Parathyroid adenoma (tissue), 2 donors: Measurements from ENCODE around the gene MIX23.
A peak's percentile ranks its signal among the peaks of the same experiment; 100 is the strongest.

Experiments used
- H2AFZ ChIP-seq: fragments of 300-600 bp; sonication (generic); one replicate; pipeline ENCODE4 v1.7.0; 2017; ENCODE audit warnings: antibody characterized with exemption, mild to moderate bottlenecking
- H3K27ac ChIP-seq: fragments of 300-600 bp; sonication (generic); one replicate; pipeline ENCODE4 v1.7.0; 2017
- H3K27me3 ChIP-seq: fragments of 300-600 bp; sonication (generic); one replicate; pipeline ENCODE4 v1.7.0; 2017; ENCODE audit warnings: low read length; ENCODE audit not compliant: control insufficient read depth, insufficient read depth
- H3K36me3 ChIP-seq: fragments of 300-600 bp; sonication (generic); one replicate; pipeline ENCODE4 v1.7.0; 2017; ENCODE audit warnings: low read length; ENCODE audit not compliant: control insufficient read depth, insufficient read depth
- H3K4me1 ChIP-seq: fragments of 300-600 bp; sonication (generic); one replicate; pipeline ENCODE4 v1.7.0; 2017; ENCODE audit warnings: control low read depth
- H3K4me2 ChIP-seq: fragments of 300-600 bp; sonication (generic); one replicate; pipeline ENCODE4 v1.7.0; 2017; ENCODE audit warnings: low read length
- H3K4me3 ChIP-seq: fragments of 300-600 bp; sonication (generic); one replicate; pipeline ENCODE4 v1.7.0; 2017; ENCODE audit warnings: low read depth, low read length
- H3K79me2 ChIP-seq: fragments of 300-600 bp; sonication (generic); one replicate; pipeline ENCODE4 v1.7.0; 2017; ENCODE audit warnings: control low read depth
- H3K9ac ChIP-seq: fragments of 300-600 bp; sonication (generic); one replicate; pipeline ENCODE4 v1.7.0; 2017; ENCODE audit warnings: mild to moderate bottlenecking
- H3K9me3 ChIP-seq: fragments of 300-600 bp; sonication (generic); one replicate; pipeline ENCODE4 v1.7.0; 2017; ENCODE audit warnings: low read length; ENCODE audit not compliant: control insufficient read depth
- CTCF ChIP-seq: fragments of 300-600 bp; sonication (generic); IDR thresholded peaks from one replicate; pipeline ENCODE4 v1.7.0; 2017; ENCODE audit warnings: antibody characterized with exemption, mild to moderate bottlenecking
- donor health status: primary hyperparathyroidism.

MIX23 gene

DNA sequence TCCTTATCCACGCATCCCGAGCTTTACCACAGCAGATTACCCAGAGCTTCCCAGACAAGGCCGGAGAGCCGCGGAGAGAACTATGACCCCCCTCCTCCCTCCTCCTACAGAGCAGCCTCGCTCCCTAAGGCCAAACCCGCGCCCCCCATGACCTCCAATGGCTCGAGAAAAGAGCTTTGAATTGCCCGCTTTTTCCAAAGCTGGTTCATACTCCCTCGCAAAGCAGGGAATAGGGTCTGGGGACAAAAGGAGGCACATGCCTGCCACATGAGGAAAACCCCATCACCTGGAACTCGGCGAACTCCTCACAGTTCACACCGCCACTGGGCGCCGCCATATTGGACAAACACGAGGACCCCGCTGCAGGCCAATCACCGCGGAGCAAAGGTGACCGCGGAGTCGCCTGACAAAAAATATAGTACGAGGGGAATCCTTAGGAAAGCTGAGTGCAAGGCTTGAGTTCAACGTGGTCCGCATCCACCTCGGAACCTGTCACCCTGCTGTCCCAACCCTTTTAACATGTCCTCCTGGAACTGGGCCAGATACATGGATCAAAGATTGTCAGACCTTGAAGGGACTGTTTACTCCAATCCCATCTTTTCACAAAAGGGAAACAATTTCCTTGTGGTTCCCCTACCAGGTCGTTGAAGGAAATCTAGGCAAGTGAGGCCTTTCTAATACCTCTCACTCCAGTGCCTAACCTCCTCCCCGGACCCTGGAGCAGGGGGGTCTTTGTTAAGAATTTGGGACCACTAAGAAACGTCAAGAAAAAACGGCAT is at the start of gene MIX23:
MIX23 (minus strand) TSS at position 344 of the 779 bp plus-strand sequence; CDS start at position 337, 7 bp downstream.
- Histone ChIP-seq H3K4me1 (no peaks in the 10 kb centered on the region), H3K27ac (peak within 1 kb of the TSS; percentile 88), H2AFZ (peak within 1 kb of the TSS; percentile 93), H3K79me2 (peaks cover 15% of the 10 kb centered on the region), H3K4me2 (peak within 1 kb of the TSS; percentile 65), H3K27me3 (no peaks in the 10 kb centered on the region), H3K36me3 (no peaks in the 10 kb centered on the region), H3K9me3 (no peaks in the 10 kb centered on the region), H3K4me3 (peak within 1 kb of the TSS; percentile 66), H3K9ac (peak within 1 kb of the TSS; percentile 73)
- no peak for TF ChIP-seq CTCF

DNA sequence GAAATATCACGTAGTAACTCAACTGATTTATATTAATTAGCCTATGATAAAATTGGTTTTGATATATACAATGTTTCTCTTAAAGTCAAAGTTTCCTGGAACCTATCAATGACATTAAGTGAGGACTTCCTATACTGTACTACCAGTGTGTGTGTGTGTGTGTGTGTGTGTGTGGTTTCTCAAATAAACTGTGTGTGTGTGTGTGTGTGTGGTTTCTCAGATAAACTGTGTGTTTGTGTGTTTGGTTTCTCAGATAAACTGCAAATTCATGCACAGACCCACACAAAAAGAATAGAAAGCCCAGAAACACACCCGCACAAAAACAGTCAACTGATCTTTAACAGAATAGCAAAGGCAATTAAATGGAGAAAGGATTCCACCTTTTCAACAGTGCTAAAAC is 47.3 kb upstream of the MIX23 start:
- no peak overlapping the region for H3K4me3 ChIP-seq
- TF ChIP-seq CTCF = no peak
- H3K4me1 ChIP-seq = no peaks in the 10 kb centered on the region
- H3K79me2 ChIP-seq = peaks cover 2% of the 10 kb centered on the region
- no peak overlapping the region for H3K9ac ChIP-seq
- H3K4me2 ChIP-seq = no peak overlapping the region
- no peak overlapping the region for H2AFZ ChIP-seq
- H3K36me3 ChIP-seq = no peaks in the 10 kb centered on the region
- H3K27me3 ChIP-seq = no peaks in the 10 kb centered on the region
- no peaks in the 10 kb centered on the region for H3K9me3 ChIP-seq
- no peak overlapping the region for H3K27ac ChIP-seq

GRCh38 chr3:122427857-122428471 is 44.9 kb upstream of the MIX23 start:
- TF ChIP-seq CTCF = no peak

DNA sequence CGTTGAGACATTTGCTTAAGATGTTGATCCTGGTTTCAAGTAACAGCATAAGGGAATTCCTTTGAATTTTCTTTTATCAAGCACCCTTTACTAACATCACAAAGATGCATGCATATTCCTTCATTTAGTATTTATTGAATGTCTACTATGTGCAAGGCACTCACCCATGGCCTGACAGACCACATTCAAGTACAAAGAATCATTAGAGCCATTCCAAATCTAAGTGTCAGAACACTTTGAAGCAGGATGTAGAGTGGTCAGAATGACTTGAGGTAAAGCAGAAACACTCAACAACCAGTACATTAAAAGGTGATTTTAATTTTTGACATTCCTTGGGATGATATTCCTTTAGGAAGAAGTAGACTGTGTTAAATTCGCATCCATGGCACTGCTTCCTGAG is 38.8 kb upstream of the MIX23 start:
- TF ChIP-seq CTCF = no peak
- Histone ChIP-seq H3K9me3 (no peaks in the 10 kb centered on the region), H3K79me2 (peaks cover 14% of the 10 kb centered on the region), H3K27ac (no peak overlapping the region), H2AFZ (no peak overlapping the region), H3K4me1 (peaks cover 4% of the 10 kb centered on the region), H3K27me3 (no peaks in the 10 kb centered on the region), H3K4me2 (no peak overlapping the region), H3K36me3 (no peaks in the 10 kb centered on the region), H3K4me3 (no peak overlapping the region), H3K9ac (no peak overlapping the region)

More at GRCh38 chr3:122427857-122428471, 44.9 kb upstream of the MIX23 start:
- no peak overlapping the region for H3K27ac ChIP-seq
- H2AFZ ChIP-seq = no peak overlapping the region
- H3K79me2 ChIP-seq = peaks cover 1% of the 10 kb centered on the region
- H3K9ac ChIP-seq = no peak overlapping the region
- H3K27me3 ChIP-seq = no peaks in the 10 kb centered on the region
- H3K4me2 ChIP-seq = no peak overlapping the region
- H3K4me1 ChIP-seq = no peaks in the 10 kb centered on the region
- H3K9me3 ChIP-seq = no peaks in the 10 kb centered on the region
- no peak overlapping the region for H3K4me3 ChIP-seq
- H3K36me3 ChIP-seq = no peaks in the 10 kb centered on the region
